AG09319 (cell line): ENCODE measurements around the gene PPP1R15A.
"Not testable (repeated sequence)": the region's sequence is repeated elsewhere in the genome, so short reads cannot be mapped to it uniquely, and the experiment has no call there.

Experiments used
- DNase-seq: peaks from one replicate; pipeline ENCODE4 v3.0.0-alpha.2; 2010; ENCODE audit warnings: low read depth; ENCODE audit errors: extremely low read depth
- TF ChIP-seq, protein P1 (sequence below): IDR thresholded peaks from 2 replicates; pipeline ENCODE4 v1.5.1; 2011; ENCODE audit warnings: low read depth, mild to moderate bottlenecking, inconsistent platforms, low read length, moderate library complexity

The PPP1R15A gene

DNA sequence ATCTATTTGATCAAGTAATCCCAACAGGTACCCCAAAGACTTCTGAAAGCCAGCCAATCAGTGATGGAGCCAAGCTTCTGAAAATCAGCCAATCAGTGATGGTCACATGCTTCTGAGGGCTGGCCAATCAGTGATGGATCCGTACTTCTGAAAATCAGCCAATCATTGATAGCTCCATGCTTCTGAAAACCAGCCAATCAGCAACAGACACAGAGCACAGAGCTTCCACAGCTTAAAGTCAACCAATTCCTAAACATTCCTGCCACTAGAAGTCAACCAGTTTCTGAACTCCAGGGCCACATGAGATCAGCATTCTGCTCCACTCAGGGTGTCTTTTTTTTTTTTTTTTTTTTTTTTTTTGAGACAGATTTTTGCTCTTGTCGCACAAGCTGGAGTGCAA, 27.7 kb upstream of the PPP1R15A start:
- DNase-seq = no peak
- TF ChIP-seq, protein P1, sequence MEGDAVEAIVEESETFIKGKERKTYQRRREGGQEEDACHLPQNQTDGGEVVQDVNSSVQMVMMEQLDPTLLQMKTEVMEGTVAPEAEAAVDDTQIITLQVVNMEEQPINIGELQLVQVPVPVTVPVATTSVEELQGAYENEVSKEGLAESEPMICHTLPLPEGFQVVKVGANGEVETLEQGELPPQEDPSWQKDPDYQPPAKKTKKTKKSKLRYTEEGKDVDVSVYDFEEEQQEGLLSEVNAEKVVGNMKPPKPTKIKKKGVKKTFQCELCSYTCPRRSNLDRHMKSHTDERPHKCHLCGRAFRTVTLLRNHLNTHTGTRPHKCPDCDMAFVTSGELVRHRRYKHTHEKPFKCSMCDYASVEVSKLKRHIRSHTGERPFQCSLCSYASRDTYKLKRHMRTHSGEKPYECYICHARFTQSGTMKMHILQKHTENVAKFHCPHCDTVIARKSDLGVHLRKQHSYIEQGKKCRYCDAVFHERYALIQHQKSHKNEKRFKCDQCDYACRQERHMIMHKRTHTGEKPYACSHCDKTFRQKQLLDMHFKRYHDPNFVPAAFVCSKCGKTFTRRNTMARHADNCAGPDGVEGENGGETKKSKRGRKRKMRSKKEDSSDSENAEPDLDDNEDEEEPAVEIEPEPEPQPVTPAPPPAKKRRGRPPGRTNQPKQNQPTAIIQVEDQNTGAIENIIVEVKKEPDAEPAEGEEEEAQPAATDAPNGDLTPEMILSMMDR = no peak; the same call in 1 of the 2 replicates

GRCh38 chr19:48845384-48845783, 26.8 kb upstream of the PPP1R15A start:
- TF ChIP-seq, protein P1 = no peak
- DNase-seq = no peak

DNA sequence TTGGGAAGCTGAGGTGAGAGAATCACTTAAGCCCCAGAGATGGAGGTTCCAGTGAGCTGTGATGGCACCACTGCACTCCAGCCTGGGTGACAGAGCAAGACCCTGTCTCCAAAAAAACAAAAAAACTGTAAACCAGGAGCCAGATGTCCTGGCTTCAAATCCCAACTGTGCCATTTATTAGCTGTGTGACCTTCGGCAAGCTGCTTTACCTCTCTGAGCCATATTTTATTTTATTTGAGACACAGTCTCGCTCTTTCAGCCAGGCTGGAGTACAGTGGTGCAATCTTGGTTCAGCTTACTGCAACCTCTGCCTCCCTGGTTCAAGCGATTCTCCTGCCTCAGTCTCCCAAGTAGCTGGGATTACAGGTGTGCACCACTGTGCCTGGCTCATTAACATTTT, 25.6 kb upstream of the PPP1R15A start:
- DNase-seq = not testable (repeated sequence)

DNA sequence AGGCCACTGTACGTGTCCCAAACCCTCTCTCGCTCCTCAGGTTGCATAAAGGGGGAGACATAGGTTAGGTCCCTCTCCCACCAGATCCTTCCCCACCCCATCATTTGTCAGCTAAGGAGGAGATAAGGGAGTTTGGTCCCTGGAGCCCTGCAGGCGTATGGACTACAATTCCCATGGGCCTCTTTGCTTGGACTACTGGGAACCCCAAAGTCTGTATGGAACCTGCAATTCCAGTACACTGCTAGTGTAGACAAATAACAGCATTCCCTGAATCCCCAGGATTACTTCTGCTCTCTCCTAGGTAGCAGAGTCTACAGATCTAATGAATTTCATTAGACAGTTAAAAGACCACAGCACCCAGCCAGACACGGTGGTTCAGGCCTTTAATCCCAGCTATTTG, 19.9 kb upstream of the PPP1R15A start:
- TF ChIP-seq, protein P1 = no peak

DNA sequence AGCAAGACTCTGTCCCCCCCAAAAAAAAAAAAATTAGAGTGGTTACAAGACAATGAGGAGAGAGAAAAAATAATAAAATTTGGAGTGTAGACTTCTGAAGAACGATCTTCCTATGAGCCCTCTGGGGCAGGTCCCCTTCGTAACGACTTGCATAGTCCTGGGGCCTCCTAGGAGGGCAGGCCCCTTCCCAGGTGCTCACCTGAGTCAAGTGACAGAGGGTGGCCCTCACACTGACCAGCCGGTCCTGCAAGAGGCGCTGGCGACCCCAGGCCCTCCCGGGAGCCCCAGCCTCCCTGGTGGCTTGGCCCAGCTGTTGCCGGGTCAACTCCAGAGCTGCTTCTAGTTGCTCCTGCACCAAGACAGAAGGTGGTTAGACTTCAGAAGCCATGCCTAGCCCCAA, 18.7 kb upstream of the PPP1R15A start:
- TF ChIP-seq, protein P1 = no peak
- no peak for DNase-seq

More for the DNA sequence above, 19.9 kb upstream of the PPP1R15A start:
- no peak for DNase-seq

DNA sequence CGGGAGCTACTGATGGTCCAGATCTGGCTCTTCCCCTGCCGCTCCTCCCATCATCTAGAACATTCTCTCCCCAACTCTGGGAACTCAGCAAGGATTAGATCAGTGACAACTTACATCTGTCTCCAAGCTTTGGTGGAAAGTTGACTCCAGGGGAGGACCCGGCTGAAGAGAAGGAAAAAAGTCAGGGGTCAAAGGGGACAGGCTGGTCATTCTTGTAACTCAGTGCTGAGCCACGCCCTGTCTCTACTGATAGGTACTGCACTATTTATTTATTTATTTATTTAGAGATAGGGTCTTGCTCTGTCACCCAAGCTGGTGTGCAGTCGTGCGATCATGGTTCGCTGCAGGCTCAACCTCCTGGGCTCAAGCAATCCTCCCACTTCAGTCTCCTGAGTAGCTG, 18.1 kb upstream of the PPP1R15A start:
- no peak for DNase-seq
- TF ChIP-seq, protein P1 = no peak

DNA sequence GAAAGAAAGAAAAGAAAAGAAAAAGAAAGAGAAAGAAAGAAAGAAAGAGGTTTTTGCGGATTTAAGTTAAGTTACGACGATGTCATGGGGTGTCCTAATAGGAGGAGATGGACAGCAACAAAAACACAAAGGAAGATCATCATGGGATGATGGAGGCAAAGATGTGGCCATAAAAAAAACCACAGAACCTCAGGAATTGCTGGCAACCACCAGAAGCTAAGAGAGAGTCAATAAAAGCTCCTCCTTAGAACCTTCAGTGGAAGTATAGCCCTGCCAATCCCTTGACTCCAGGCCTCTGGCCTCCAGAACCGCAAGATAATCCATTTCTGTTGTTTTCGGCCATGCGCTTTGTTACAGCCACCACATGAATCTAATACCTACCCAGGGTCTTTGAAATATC, 15.3 kb upstream of the PPP1R15A start:
- no peak for DNase-seq
- TF ChIP-seq, protein P1 = no peak

- TF ChIP-seq, protein P1 = no peak
- no peak for DNase-seq
These were observed 13.1 kb upstream of the PPP1R15A start for GRCh38 chr19:48858984-48859710.
